ENCODE data around the gene EXPH5. TPM values are rescaled to one million over a fixed set of nuclear protein-coding genes. Genes with fewer than 3 reads are reported as not detected.
A peak's percentile ranks its signal among the peaks of the same experiment; 100 is the strongest.

The EXPH5 gene
- total RNA-seq, 1 experiment from 2014 or later: 13.5 TPM

- no peak overlapping the region for H2AFZ ChIP-seq (ENCODE audit: low read length)
- no peak for ATAC-seq
- intact Hi-C loops (cut with micrococcal nuclease): no loop called here
These were observed 30.8 kb upstream of the EXPH5 start for GRCh38 chr11:108624196-108624925.

GRCh38 chr11:108622341-108622740 is 28.8 kb upstream of the EXPH5 start:
- intact Hi-C loops (cut with micrococcal nuclease): no loop called here
- Histone ChIP-seq H3K9ac (ENCODE audit: low read length) (no peak overlapping the region), H3K4me2 (ENCODE audit: low read length) (no peak overlapping the region), H3K36me3 (ENCODE audit: low read depth, low read length) (no peaks in the 10 kb centered on the region), H4K20me1 (ENCODE audit: low read length) (no peaks in the 10 kb centered on the region), H3K27ac (ENCODE audit: low read length) (peak overlapping the region; percentile 88; the same call in 1 of the 2 replicates), H3K9me3 (ENCODE audit: low read length) (no peaks in the 10 kb centered on the region), H3F3A (ENCODE audit: low read length, unreplicated experiment) (peaks cover 4% of the 10 kb centered on the region), H3K9me2 (replicated peaks; ENCODE audit: low read length) (no peaks in the 10 kb centered on the region), H3K27me3 (ENCODE audit: low read length) (no peaks in the 10 kb centered on the region), H3K4me3 (ENCODE audit: low read length) (no peak overlapping the region), H3K79me2 (ENCODE audit: low read length) (no peaks in the 10 kb centered on the region), H3K4me1 (ENCODE audit: insufficient read depth, low read length) (peaks cover 51% of the 10 kb centered on the region), H2AFZ (ENCODE audit: low read length) (no peak overlapping the region)
- POLR2A ChIA-PET (ENCODE audit: unreplicated experiment): no interaction called here
- no peak for DNase-seq
- no peak for ATAC-seq
- CTCF ChIA-PET: no interaction called here
- BruUV-seq (replicated peaks): no TSS peak
- TF ChIP-seq EZH2phosphoT487 (IDR thresholded peaks at IDR 0.05; ENCODE audit: borderline replicate concordance, low read length) (no peak), EZH2 (IDR thresholded peaks at IDR 0.05; ENCODE audit: low read length, unreplicated experiment) (no peak), CTCF (conservative IDR thresholded peaks at IDR 0.05; ENCODE audit: low read depth, low read length) (no peak)

More at GRCh38 chr11:108624196-108624925, 30.8 kb upstream of the EXPH5 start:
- CTCF ChIA-PET: no interaction called here
- Histone ChIP-seq H3K36me3 (ENCODE audit: low read depth, low read length) (no peaks in the 10 kb centered on the region), H3F3A (ENCODE audit: low read length, unreplicated experiment) (peaks cover 4% of the 10 kb centered on the region), H3K4me2 (ENCODE audit: low read length) (no peak overlapping the region), H3K79me2 (ENCODE audit: low read length) (no peaks in the 10 kb centered on the region), H3K27ac (ENCODE audit: low read length) (no peak overlapping the region), H3K27me3 (ENCODE audit: low read length) (no peaks in the 10 kb centered on the region), H3K4me3 (ENCODE audit: low read length) (no peak overlapping the region), H3K9me3 (ENCODE audit: low read length) (no peaks in the 10 kb centered on the region), H3K9ac (ENCODE audit: low read length) (no peak overlapping the region), H4K20me1 (ENCODE audit: low read length) (no peaks in the 10 kb centered on the region), H3K4me1 (ENCODE audit: insufficient read depth, low read length) (peaks cover 31% of the 10 kb centered on the region), H3K9me2 (replicated peaks; ENCODE audit: low read length) (no peaks in the 10 kb centered on the region)
- TF ChIP-seq EZH2phosphoT487 (IDR thresholded peaks at IDR 0.05; ENCODE audit: borderline replicate concordance, low read length) (no peak), CTCF (conservative IDR thresholded peaks at IDR 0.05; ENCODE audit: low read depth, low read length) (no peak), EZH2 (IDR thresholded peaks at IDR 0.05; ENCODE audit: low read length, unreplicated experiment) (no peak)
- POLR2A ChIA-PET (ENCODE audit: unreplicated experiment): interaction anchor here (0.5 kb wide), 1 partner anchor 195 kb away, joined by 5 read pairs; no protein-coding TSS in a partner anchor
- DNase-seq: no peak
- BruUV-seq (replicated peaks): no TSS peak
